Measurements from ENCODE around the gene UBASH3A. TPM values are rescaled to one million over a fixed set of nuclear protein-coding genes. Genes with fewer than 3 reads are reported as not detected.

UBASH3A gene
- total and polyA plus RNA-seq, 2 donors (not counting 1 experiment from before 2014, with no cell fraction given), result not detected

GRCh38 chr21:42426424-42426823 lies 22.7 kb downstream of the UBASH3A start:
- no peak for TF ChIP-seq EZH2 (IDR thresholded peaks at IDR 0.05; ENCODE audit: low read length, missing control alignments)
- no peak overlapping the region for H3K4me2 ChIP-seq (ENCODE audit: extremely low read depth, insufficient read depth, low read length)
- H3K79me2 ChIP-seq (ENCODE audit: control insufficient read depth, insufficient read depth, low read length), result no peaks in the 10 kb centered on the region
- H3K36me3 ChIP-seq (ENCODE audit: control insufficient read depth, insufficient read depth, low read length), result no peaks in the 10 kb centered on the region
- H3K27ac ChIP-seq (ENCODE audit: insufficient read depth, low read length), result no peak overlapping the region
- H4K20me1 ChIP-seq (ENCODE audit: control insufficient read depth, extremely low read depth, insufficient read depth, low read length), result no peaks in the 10 kb centered on the region
- H3K4me3 ChIP-seq (replicated peaks in 1 of 4; ENCODE audit: control extremely low read depth in 1 of 4, insufficient read depth in 1 of 4, low read depth in 3 of 4, low read length in 4 of 4), result no peak overlapping the region
- no peak overlapping the region for H3K9ac ChIP-seq (ENCODE audit: insufficient read depth, low read length)
- no peaks in the 10 kb centered on the region for H3K4me1 ChIP-seq (ENCODE audit: control insufficient read depth, extremely low read depth, insufficient read depth, low read length)
- H3K9me3 ChIP-seq (ENCODE audit: control insufficient read depth, insufficient read depth, low read depth, low read length), result no peaks in the 10 kb centered on the region
- no peak overlapping the region for H2AFZ ChIP-seq (ENCODE audit: low read length)
- H3K27me3 ChIP-seq (ENCODE audit: control insufficient read depth, insufficient read depth, low read length), result peaks cover 3% of the 10 kb centered on the region
- no peak for DNase-seq (ENCODE audit: low read depth in 2 of 2)

GRCh38 chr21:42426876-42427480 lies 23.3 kb downstream of the UBASH3A start:
- Histone ChIP-seq H3K27me3 (ENCODE audit: control insufficient read depth, insufficient read depth, low read length) (peaks cover 3% of the 10 kb centered on the region), H3K27ac (ENCODE audit: insufficient read depth, low read length) (no peak overlapping the region), H3K4me3 (replicated peaks in 1 of 4; ENCODE audit: control extremely low read depth in 1 of 4, insufficient read depth in 1 of 4, low read depth in 3 of 4, low read length in 4 of 4) (no peak overlapping the region), H3K4me1 (ENCODE audit: control insufficient read depth, extremely low read depth, insufficient read depth, low read length) (no peaks in the 10 kb centered on the region), H3K9ac (ENCODE audit: insufficient read depth, low read length) (no peak overlapping the region), H3K79me2 (ENCODE audit: control insufficient read depth, insufficient read depth, low read length) (no peaks in the 10 kb centered on the region), H3K4me2 (ENCODE audit: extremely low read depth, insufficient read depth, low read length) (no peak overlapping the region), H3K36me3 (ENCODE audit: control insufficient read depth, insufficient read depth, low read length) (no peaks in the 10 kb centered on the region), H4K20me1 (ENCODE audit: control insufficient read depth, extremely low read depth, insufficient read depth, low read length) (no peaks in the 10 kb centered on the region), H2AFZ (ENCODE audit: low read length) (no peak overlapping the region), H3K9me3 (ENCODE audit: control insufficient read depth, insufficient read depth, low read depth, low read length) (no peaks in the 10 kb centered on the region)
- TF ChIP-seq CTCF (conservative IDR thresholded peaks at IDR 0.05 in 1 of 2, IDR thresholded peaks at IDR 0.05 in 1 of 2; ENCODE audit: low read depth in 1 of 2, low read length in 2 of 2), result no peak
- TF ChIP-seq EZH2 (IDR thresholded peaks at IDR 0.05; ENCODE audit: low read length, missing control alignments), result no peak
- no peak for DNase-seq (ENCODE audit: low read depth in 2 of 2)

- Histone ChIP-seq H3K36me3 (ENCODE audit: control insufficient read depth, insufficient read depth, low read length) (no peaks in the 10 kb centered on the region), H2AFZ (ENCODE audit: low read length) (no peak overlapping the region), H3K4me2 (ENCODE audit: extremely low read depth, insufficient read depth, low read length) (no peak overlapping the region), H3K9ac (ENCODE audit: insufficient read depth, low read length) (no peak overlapping the region), H3K9me3 (ENCODE audit: control insufficient read depth, insufficient read depth, low read depth, low read length) (no peaks in the 10 kb centered on the region), H3K79me2 (ENCODE audit: control insufficient read depth, insufficient read depth, low read length) (no peaks in the 10 kb centered on the region), H3K4me3 (replicated peaks in 1 of 4; ENCODE audit: control extremely low read depth in 1 of 4, insufficient read depth in 1 of 4, low read depth in 3 of 4, low read length in 4 of 4) (no peak overlapping the region), H3K27ac (ENCODE audit: insufficient read depth, low read length) (no peak overlapping the region), H3K4me1 (ENCODE audit: control insufficient read depth, extremely low read depth, insufficient read depth, low read length) (no peaks in the 10 kb centered on the region), H3K27me3 (ENCODE audit: control insufficient read depth, insufficient read depth, low read length) (peaks cover 3% of the 10 kb centered on the region), H4K20me1 (ENCODE audit: control insufficient read depth, extremely low read depth, insufficient read depth, low read length) (no peaks in the 10 kb centered on the region)
- TF ChIP-seq CTCF (conservative IDR thresholded peaks at IDR 0.05 in 1 of 2, IDR thresholded peaks at IDR 0.05 in 1 of 2; ENCODE audit: low read depth in 1 of 2, low read length in 2 of 2) (no peak), EZH2 (IDR thresholded peaks at IDR 0.05; ENCODE audit: low read length, missing control alignments) (no peak)
- DNase-seq (ENCODE audit: low read depth in 2 of 2), result no peak
Observed at GRCh38 chr21:42427809-42428419, 24.2 kb downstream of the UBASH3A start.
